ENCODE measurements around the gene TTLL10. TPM values are rescaled to one million over a fixed set of nuclear protein-coding genes. Genes with fewer than 3 reads are reported as not detected.
A peak's percentile ranks its signal among the peaks of the same experiment; 100 is the strongest.

Gene TTLL10
- total RNA-seq, 1 experiment from 2014 or later, result 4.0 TPM

GRCh38 chr1:1239614-1240347 lies 66.1 kb downstream of the TTLL10 start:
- Histone ChIP-seq H2AFZ (no peak overlapping the region), H3K27me3 (ENCODE audit: insufficient read depth, low read depth) (no peaks in the 10 kb centered on the region), H3K36me3 (ENCODE audit: low read depth) (no peaks in the 10 kb centered on the region), H3K4me1 (replicated peaks; ENCODE audit: insufficient read depth) (peaks cover 41% of the 10 kb centered on the region), H3K9me2 (ENCODE audit: insufficient read depth) (no peaks in the 10 kb centered on the region), H3K27ac (no peak overlapping the region), H3K79me2 (ENCODE audit: low read depth) (peaks cover 14% of the 10 kb centered on the region), H3K4me2 (no peak overlapping the region), H3F3A (ENCODE audit: insufficient read depth, low read depth) (peaks cover 38% of the 10 kb centered on the region; the same call in 1 of the 2 replicates), H3K4me3 (no peak overlapping the region), H3K9me3 (ENCODE audit: insufficient read depth, low read depth) (no peaks in the 10 kb centered on the region), H4K20me1 (ENCODE audit: insufficient read depth) (no peaks in the 10 kb centered on the region)
- ChIA-PET CTCF (no interaction called here), POLR2A (ENCODE audit: unreplicated experiment) (no interaction called here)
- DNase-seq, result peak in 1 of 2 experiments; percentile 54
- intact Hi-C loops (cut with micrococcal nuclease; ENCODE audit: unreplicated experiment), result loop anchor here (10.0 kb wide), 1 partner anchor 255 kb away; the partner anchor contains the start of gene PERM1
- TF ChIP-seq CTCF (conservative IDR thresholded peaks at IDR 0.05) (no peak), EZH2 (IDR thresholded peaks at IDR 0.05; ENCODE audit: low read depth) (no peak)
- BruUV-seq (replicated peaks), result no TSS peak

GRCh38 chr1:1240348-1240732 lies 66.7 kb downstream of the TTLL10 start:
- no TSS peak for BruUV-seq (replicated peaks)
- no peaks in the 10 kb centered on the region for H3K9me3 ChIP-seq (ENCODE audit: insufficient read depth, low read depth)
- no peaks in the 10 kb centered on the region for H4K20me1 ChIP-seq (ENCODE audit: insufficient read depth)
- no peak overlapping the region for H3K27ac ChIP-seq
- CTCF ChIA-PET, result no interaction called here
- peaks cover 41% of the 10 kb centered on the region for H3K4me1 ChIP-seq (replicated peaks; ENCODE audit: insufficient read depth)
- H3F3A ChIP-seq (ENCODE audit: insufficient read depth, low read depth), result peaks cover 33% of the 10 kb centered on the region; the same call in 1 of the 2 replicates
- no peak overlapping the region for H2AFZ ChIP-seq
- POLR2A ChIA-PET (ENCODE audit: unreplicated experiment), result no interaction called here
- no peak for DNase-seq
- TF ChIP-seq CTCF (conservative IDR thresholded peaks at IDR 0.05), result no peak
- no peak for TF ChIP-seq EZH2 (IDR thresholded peaks at IDR 0.05; ENCODE audit: low read depth)
- no peaks in the 10 kb centered on the region for H3K36me3 ChIP-seq (ENCODE audit: low read depth)
- no peak overlapping the region for H3K4me2 ChIP-seq
- intact Hi-C loops (cut with micrococcal nuclease; ENCODE audit: unreplicated experiment), result no loop called here
- peaks cover 8% of the 10 kb centered on the region for H3K79me2 ChIP-seq (ENCODE audit: low read depth)
- no peaks in the 10 kb centered on the region for H3K27me3 ChIP-seq (ENCODE audit: insufficient read depth, low read depth)
- H3K4me3 ChIP-seq, result no peak overlapping the region
- H3K9me2 ChIP-seq (ENCODE audit: insufficient read depth), result no peaks in the 10 kb centered on the region

GRCh38 chr1:1240822-1241587 lies 67.3 kb downstream of the TTLL10 start:
- peaks cover 26% of the 10 kb centered on the region; the same call in 1 of the 2 replicates for H3F3A ChIP-seq (ENCODE audit: insufficient read depth, low read depth)
- H3K36me3 ChIP-seq (ENCODE audit: low read depth), result no peaks in the 10 kb centered on the region
- no peaks in the 10 kb centered on the region for H4K20me1 ChIP-seq (ENCODE audit: insufficient read depth)
- no peaks in the 10 kb centered on the region for H3K9me2 ChIP-seq (ENCODE audit: insufficient read depth)
- H3K4me1 ChIP-seq (replicated peaks; ENCODE audit: insufficient read depth), result peaks cover 38% of the 10 kb centered on the region
- intact Hi-C loops (cut with micrococcal nuclease; ENCODE audit: unreplicated experiment), result no loop called here
- no peak for DNase-seq
- no peak overlapping the region for H2AFZ ChIP-seq
- ChIA-PET POLR2A (ENCODE audit: unreplicated experiment) (no interaction called here), CTCF (no interaction called here)
- H3K79me2 ChIP-seq (ENCODE audit: low read depth), result 0 out of 2 replicates have a peak, but pooled peaks cover 3% of the 10 kb centered on the region
- H3K27me3 ChIP-seq (ENCODE audit: insufficient read depth, low read depth), result no peaks in the 10 kb centered on the region
- H3K9me3 ChIP-seq (ENCODE audit: insufficient read depth, low read depth), result no peaks in the 10 kb centered on the region
- H3K27ac ChIP-seq, result no peak overlapping the region
- no peak for TF ChIP-seq CTCF (conservative IDR thresholded peaks at IDR 0.05)
- TF ChIP-seq EZH2 (IDR thresholded peaks at IDR 0.05; ENCODE audit: low read depth), result no peak
- H3K4me3 ChIP-seq, result no peak overlapping the region
- no peak overlapping the region for H3K4me2 ChIP-seq
- no TSS peak for BruUV-seq (replicated peaks)

Measured in PC-9 (cell line).